Measurements from ENCODE around the gene FKBP5.

- TF ChIP-seq CTCF (IDR thresholded peaks at IDR 0.05 in 8 of 11, conservative IDR thresholded peaks at IDR 0.05 in 3 of 11) (no peak), POLR2AphosphoS5 (IDR thresholded peaks at IDR 0.05) (peak; percentile 15 to 52 (median 36)), POLR2A (IDR thresholded peaks at IDR 0.05) (no peak)
Observed at GRCh38 chr6:35603326-35604202, 85.2 kb downstream of the FKBP5 start.

All from spleen (tissue), 7 donors.